C4-2B (cell line): Measurements from ENCODE around the gene TECPR2.

Experiments used
- ZFX ChIP-seq: fragments of 450-650 bp; IDR thresholded peaks from 2 replicates; pipeline ENCODE4 v1.6.1; 2017
- TF ChIP-seq, protein P1 (sequence below): fragments of 450-650 bp; conservative IDR thresholded peaks from 2 replicates; pipeline ENCODE4 v1.5.1; 2017; ENCODE audit warnings: mild to moderate bottlenecking

DNA sequence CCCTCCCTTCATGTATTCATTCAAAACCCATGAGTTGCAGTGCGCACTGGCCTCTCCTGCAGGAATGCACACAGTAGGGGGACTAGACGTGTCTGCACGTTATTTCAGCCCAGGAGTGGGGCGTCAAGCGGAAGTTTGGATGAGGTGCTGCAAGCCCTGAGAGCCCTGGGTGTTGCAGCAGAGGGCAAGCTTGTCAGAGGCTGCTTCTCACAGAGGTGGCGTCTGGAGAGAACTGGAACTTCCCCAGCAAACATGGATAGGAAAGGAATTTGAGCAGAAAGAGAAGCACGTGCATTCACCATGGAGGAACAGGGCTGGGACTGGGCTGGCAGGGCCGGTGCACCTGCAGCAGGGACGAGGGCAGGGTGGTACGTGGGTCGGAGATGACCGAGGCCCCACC lies 64.9 kb downstream of the TECPR2 start:
- TF ChIP-seq, protein P1, sequence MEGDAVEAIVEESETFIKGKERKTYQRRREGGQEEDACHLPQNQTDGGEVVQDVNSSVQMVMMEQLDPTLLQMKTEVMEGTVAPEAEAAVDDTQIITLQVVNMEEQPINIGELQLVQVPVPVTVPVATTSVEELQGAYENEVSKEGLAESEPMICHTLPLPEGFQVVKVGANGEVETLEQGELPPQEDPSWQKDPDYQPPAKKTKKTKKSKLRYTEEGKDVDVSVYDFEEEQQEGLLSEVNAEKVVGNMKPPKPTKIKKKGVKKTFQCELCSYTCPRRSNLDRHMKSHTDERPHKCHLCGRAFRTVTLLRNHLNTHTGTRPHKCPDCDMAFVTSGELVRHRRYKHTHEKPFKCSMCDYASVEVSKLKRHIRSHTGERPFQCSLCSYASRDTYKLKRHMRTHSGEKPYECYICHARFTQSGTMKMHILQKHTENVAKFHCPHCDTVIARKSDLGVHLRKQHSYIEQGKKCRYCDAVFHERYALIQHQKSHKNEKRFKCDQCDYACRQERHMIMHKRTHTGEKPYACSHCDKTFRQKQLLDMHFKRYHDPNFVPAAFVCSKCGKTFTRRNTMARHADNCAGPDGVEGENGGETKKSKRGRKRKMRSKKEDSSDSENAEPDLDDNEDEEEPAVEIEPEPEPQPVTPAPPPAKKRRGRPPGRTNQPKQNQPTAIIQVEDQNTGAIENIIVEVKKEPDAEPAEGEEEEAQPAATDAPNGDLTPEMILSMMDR: no peak
- TF ChIP-seq ZFX: no peak
